Endodermal cell (in vitro differentiated cells): ENCODE results near the gene KCNC1. TPM values are rescaled to one million over a fixed set of nuclear protein-coding genes. Genes with fewer than 3 reads are reported as not detected.

Experiments
- DNase-seq: peaks from one replicate; pipeline ENCODE4 v3.0.0-alpha.2; 2017
- H3K27ac ChIP-seq: 2 replicates; pipeline ENCODE4 v1.5.1; 2013; ENCODE audit warnings: mild to moderate bottlenecking, low read depth, low read length, moderate library complexity
- H3K27me3 ChIP-seq: 2 replicates; pipeline ENCODE4 v1.6.1; 2013; ENCODE audit warnings: mild to moderate bottlenecking, low read length, moderate library complexity; ENCODE audit not compliant: insufficient read depth, control insufficient read depth, poor library complexity, severe bottlenecking
- H3K36me3 ChIP-seq: 2 replicates; pipeline ENCODE4 v1.7.0; 2013; ENCODE audit warnings: mild to moderate bottlenecking, low read length, moderate library complexity; ENCODE audit not compliant: control insufficient read depth, insufficient read depth
- H3K4me1 ChIP-seq: one replicate; pipeline ENCODE4 v1.7.0; 2013; ENCODE audit warnings: low read length; ENCODE audit not compliant: control insufficient read depth, insufficient read depth
- H3K4me3 ChIP-seq: 2 replicates; pipeline ENCODE4 v1.5.1; 2013; ENCODE audit warnings: mild to moderate bottlenecking, low read length, moderate library complexity
- H3K9ac ChIP-seq: 2 replicates; pipeline ENCODE4 v1.6.1; 2013; ENCODE audit warnings: mild to moderate bottlenecking, low read length, moderate library complexity; ENCODE audit not compliant: poor library complexity, severe bottlenecking; ENCODE audit errors: extremely low read depth
- H3K9me3 ChIP-seq: 2 replicates; pipeline ENCODE4 v1.6.1; 2013; ENCODE audit warnings: mild to moderate bottlenecking, low read length, moderate library complexity; ENCODE audit not compliant: control insufficient read depth
- H3K27ac Mint-ChIP-seq: 2 replicates; pipeline ENCODE4 v1.8.0; 2020; ENCODE audit warnings: mixed read lengths
- H3K27me3 Mint-ChIP-seq: 2 replicates; pipeline ENCODE4 v1.8.0; 2021; ENCODE audit warnings: mild to moderate bottlenecking, mixed read lengths; ENCODE audit not compliant: insufficient read depth
- H3K36me3 Mint-ChIP-seq: 2 replicates; pipeline ENCODE4 v1.8.0; 2020; ENCODE audit warnings: low read depth, mixed read lengths
- H3K4me1 Mint-ChIP-seq: 2 replicates; pipeline ENCODE4 v1.8.0; 2020; ENCODE audit warnings: mixed read lengths
- H3K4me3 Mint-ChIP-seq: 2 replicates; pipeline ENCODE4 v1.8.0; 2020; ENCODE audit warnings: mild to moderate bottlenecking, moderate library complexity, mixed read lengths
- H3K9me3 Mint-ChIP-seq: 2 replicates; pipeline ENCODE4 v1.8.0; 2020; ENCODE audit warnings: mild to moderate bottlenecking, mixed read lengths
- CTCF ChIP-seq: fragments of 200-600 bp; sonication (generic); conservative IDR thresholded peaks from 2 replicates; pipeline ENCODE4 v1.5.0; 2021; ENCODE audit warnings: antibody characterized with exemption, mild to moderate bottlenecking
- WGBS, 2 experiments: methylation state at CpG; one replicate each; pipeline versions ENCODE4 v1.1.5 to v1.1.7; 2013; ENCODE audit warnings: missing lambda C conversion rate in 2 of 2, mixed read lengths in 1 of 2; ENCODE audit not compliant: insufficient coverage in 1 of 2, insufficient read length in 1 of 2; 5-methylcytosine and 5-hydroxymethylcytosine counted together
- total RNA-seq, 2 donors: library from RNA; stranded (reverse); fragmentation: NEBNext Ultra II Directional in 1 of 2; extraction: Animal tissue kit (Norgen Biotek cat#: 25700) in 1 of 2; gene quantifications; 2 replicates in 1 of 2; 3 replicates in 1 of 2; pipeline ENCODE4 v1.2.1, GENCODE V29; 2021

The KCNC1 gene
- total RNA-seq, 2 donors from 2014 or later, result not detected

GRCh38 chr11:17774232-17775034 lies 39.9 kb downstream of the KCNC1 start:
- no peak overlapping the region for H3K4me3 ChIP-seq
- H3K4me3 Mint-ChIP-seq, result no peak overlapping the region
- no peaks in the 10 kb centered on the region for H3K36me3 Mint-ChIP-seq
- no peaks in the 10 kb centered on the region for H3K27me3 Mint-ChIP-seq
- no peak overlapping the region for H3K27ac ChIP-seq
- H3K27me3 ChIP-seq, result no peaks in the 10 kb centered on the region
- no peak for DNase-seq
- no peaks in the 10 kb centered on the region for H3K9me3 Mint-ChIP-seq
- TF ChIP-seq CTCF, result no peak
- no peak overlapping the region for H3K27ac Mint-ChIP-seq
- WGBS, 2 experiments, result 88 to 100% methylated on average over 5 to 12 of the region's 12 CpGs
- no peaks in the 10 kb centered on the region for H3K4me1 Mint-ChIP-seq
- no peaks in the 10 kb centered on the region for H3K4me1 ChIP-seq
- no peak overlapping the region for H3K9ac ChIP-seq
- H3K9me3 ChIP-seq, result no peaks in the 10 kb centered on the region
- H3K36me3 ChIP-seq, result no peaks in the 10 kb centered on the region

GRCh38 chr11:17775035-17775348 lies 40.4 kb downstream of the KCNC1 start:
- Histone ChIP-seq H3K9me3 (no peaks in the 10 kb centered on the region), H3K4me1 (no peaks in the 10 kb centered on the region), H3K27ac (no peak overlapping the region), H3K27me3 (no peaks in the 10 kb centered on the region), H3K36me3 (no peaks in the 10 kb centered on the region), H3K4me3 (no peak overlapping the region), H3K9ac (no peak overlapping the region)
- H3K27ac Mint-ChIP-seq, result no peak overlapping the region
- H3K4me3 Mint-ChIP-seq, result no peak overlapping the region
- H3K27me3 Mint-ChIP-seq, result no peaks in the 10 kb centered on the region
- WGBS, 2 experiments, result 85% methylated on average over 3 of the region's 3 CpGs; no CpG with 5 or more reads in 1 of the 2 experiments
- no peaks in the 10 kb centered on the region for H3K4me1 Mint-ChIP-seq
- no peak for DNase-seq
- no peaks in the 10 kb centered on the region for H3K36me3 Mint-ChIP-seq
- H3K9me3 Mint-ChIP-seq, result no peaks in the 10 kb centered on the region
- no peak for TF ChIP-seq CTCF

GRCh38 chr11:17775507-17776211 lies 41.1 kb downstream of the KCNC1 start:
- 90% methylated on average over 10 to 17 of the region's 18 CpGs for WGBS, 2 experiments
- Mint-ChIP-seq H3K27me3 (no peaks in the 10 kb centered on the region), H3K27ac (no peak overlapping the region)

More at GRCh38 chr11:17775507-17776211, 41.1 kb downstream of the KCNC1 start:
- H3K4me1 ChIP-seq, result no peaks in the 10 kb centered on the region
- no peaks in the 10 kb centered on the region for H3K36me3 ChIP-seq
- H3K9me3 ChIP-seq, result no peaks in the 10 kb centered on the region
- no peak for TF ChIP-seq CTCF
- H3K36me3 Mint-ChIP-seq, result no peaks in the 10 kb centered on the region
- H3K4me3 ChIP-seq, result no peak overlapping the region
- no peak for DNase-seq
- no peak overlapping the region for H3K4me3 Mint-ChIP-seq
- no peaks in the 10 kb centered on the region for H3K4me1 Mint-ChIP-seq
- no peaks in the 10 kb centered on the region for H3K9me3 Mint-ChIP-seq
- H3K9ac ChIP-seq, result no peak overlapping the region
- H3K27ac ChIP-seq, result no peak overlapping the region
- no peaks in the 10 kb centered on the region for H3K27me3 ChIP-seq
